GM19328 (cell line): ENCODE data around the gene IL6R.
"Not testable (repeated sequence)": the region's sequence is repeated elsewhere in the genome, so short reads cannot be mapped to it uniquely, and the experiment has no call there.

ENCODE experiments used
- ATAC-seq: cut with Tn5 transposase; IDR thresholded peaks from one replicate; pipeline ENCODE4 v1.9.1; 2021; ENCODE audit warnings: mild to moderate bottlenecking, moderate library complexity; ENCODE audit not compliant: unreplicated experiment

The IL6R gene

GRCh38 chr1:154404984-154405746 is at the start of gene IL6R:
Gene IL6R (plus strand): TSS chr1:154405343. CDS start chr1:154405630, 287 bp downstream.
- no peak for ATAC-seq

- no peak for ATAC-seq
Measured at GRCh38 chr1:154358519-154358918, 46.6 kb upstream of the IL6R start.

- ATAC-seq: no peak
Measured at GRCh38 chr1:154360288-154360687, 44.9 kb upstream of the IL6R start.

GRCh38 chr1:154360881-154361280 is 44.3 kb upstream of the IL6R start:
- not testable (repeated sequence) for ATAC-seq

- ATAC-seq: no peak
Measured at GRCh38 chr1:154361357-154361756, 43.8 kb upstream of the IL6R start.

- no peak for ATAC-seq
Measured at GRCh38 chr1:154371436-154371835, 33.7 kb upstream of the IL6R start.

GRCh38 chr1:154373777-154374357 is 31.3 kb upstream of the IL6R start:
- ATAC-seq: not testable (repeated sequence)

GRCh38 chr1:154379301-154379700 is 25.8 kb upstream of the IL6R start:
- no peak for ATAC-seq

GRCh38 chr1:154384650-154385489 is 20.3 kb upstream of the IL6R start:
- no peak for ATAC-seq

GRCh38 chr1:154386643-154387352 is 18.3 kb upstream of the IL6R start:
- ATAC-seq: no peak

GRCh38 chr1:154391086-154391770 is 13.9 kb upstream of the IL6R start:
- ATAC-seq: no peak

GRCh38 chr1:154398141-154398540 is 7.0 kb upstream of the IL6R start:
- no peak for ATAC-seq

- no peak for ATAC-seq
Measured at GRCh38 chr1:154398678-154399077, 6.5 kb upstream of the IL6R start.

GRCh38 chr1:154400381-154400801 is 4.8 kb upstream of the IL6R start:
- no peak for ATAC-seq

GRCh38 chr1:154402409-154402921 is 2.7 kb upstream of the IL6R start:
- ATAC-seq: no peak

- ATAC-seq: no peak
Measured at GRCh38 chr1:154403261-154403943, 1.7 kb upstream of the IL6R start.

GRCh38 chr1:154403983-154404382 is 1.2 kb upstream of the IL6R start:
- ATAC-seq: no peak

GRCh38 chr1:154404511-154404931 is 622 bp upstream of the IL6R start:
- ATAC-seq: no peak

- ATAC-seq: no peak
Measured at GRCh38 chr1:154405747-154406571, 816 bp downstream of the IL6R start.
